GM12878 (cell line): ENCODE data around the gene PSENEN. TPM values are rescaled to one million over a fixed set of nuclear protein-coding genes. Genes with fewer than 3 reads are reported as not detected.

Source experiments
- ATAC-seq: fragments of 200-7000 bp; cut with Tn5 transposase; 3 replicates; pipeline ENCODE4 v1.9.1; 2020; ENCODE audit warnings: mild to moderate bottlenecking, moderate library complexity
- BruUV-seq: library from RNA; stranded (reverse); fragments of 400-500 nt; replicated peaks from 2 replicates; lab custom pipeline; 2021; lab: Mats Ljungman, UMichigan
- CTCF ChIA-PET: fragments of 300-600 bp; sonication (Branson Sonifier 250); formaldehyde crosslinking; extraction: SDS; loops from one replicate; lab custom pipeline; 2021; ENCODE audit warnings: inconsistent platforms; lab: Yijun Ruan, JAX
- POLR2A ChIA-PET: fragments of 350-600 bp; formaldehyde crosslinking; extraction: SDS; loops from one replicate; lab custom pipeline; 2021; ENCODE audit warnings: inconsistent platforms; lab: Charles Lee
- RAD21 ChIA-PET: fragments of 300-600 bp; sonication (Branson Sonifier 250); formaldehyde crosslinking; loops from one replicate; lab custom pipeline; 2023; ENCODE audit warnings: antibody characterized with exemption; ENCODE audit not compliant: unreplicated experiment; lab: Charles Lee
- SMC1A ChIA-PET: fragments of 300-600 bp; sonication (Branson Sonifier 250); formaldehyde crosslinking; loops from one replicate; lab custom pipeline; 2023; ENCODE audit not compliant: unreplicated experiment, uncharacterized antibody; lab: Charles Lee
- DNase-seq: peaks from one replicate; pipeline ENCODE4 v3.0.0-alpha.2; 2011; ENCODE audit warnings: low read depth, low spot score
- FAIRE-seq: peaks from 3 replicates; lab custom pipeline; 2011; peaks lifted over from hg19 to GRCh38; lab: Jason Lieb, UNC
- H2AFZ ChIP-seq: 2 replicates; pipeline ENCODE4 v1.6.0; 2011; ENCODE audit warnings: low read depth, low read length, control low read depth; ENCODE audit not compliant: control insufficient read depth
- H3K27ac ChIP-seq: 2 replicates; pipeline ENCODE4 v1.5.1; 2011; ENCODE audit warnings: control low read depth; ENCODE audit not compliant: control insufficient read depth, insufficient read depth
- H3K27me3 ChIP-seq, 2 experiments: replicated peaks in 1 of 2; 2 replicates each; pipeline versions ENCODE4 v1.6.0 to v1.6.1; 2011; ENCODE audit warnings: low read length in 1 of 2; ENCODE audit not compliant: control insufficient read depth in 2 of 2, insufficient read depth in 2 of 2
- H3K36me3 ChIP-seq, 2 experiments: 2 replicates each; pipeline ENCODE4 v1.5.1; 2011; ENCODE audit warnings: low read length in 1 of 2; ENCODE audit not compliant: control insufficient read depth in 2 of 2, insufficient read depth in 2 of 2
- H3K4me1 ChIP-seq: 2 replicates; pipeline ENCODE4 v1.6.1; 2011; ENCODE audit warnings: mild to moderate bottlenecking, low read length, moderate library complexity, mixed read lengths; ENCODE audit not compliant: control insufficient read depth, insufficient read depth
- H3K4me2 ChIP-seq: 2 replicates; pipeline ENCODE4 v1.6.0; 2011; ENCODE audit warnings: control low read depth; ENCODE audit not compliant: control insufficient read depth, insufficient read depth
- H3K4me3 ChIP-seq: fragments of 200-600 bp; sonication (generic); 2 replicates; pipeline ENCODE4 v1.5.1; 2016
- H3K79me2 ChIP-seq: 2 replicates; pipeline ENCODE4 v1.6.0; 2011; ENCODE audit warnings: low read length; ENCODE audit not compliant: control insufficient read depth, insufficient read depth
- H3K9ac ChIP-seq: 2 replicates; pipeline ENCODE4 v1.8.0; 2011; ENCODE audit warnings: low read length, control low read depth, mixed read lengths; ENCODE audit not compliant: control insufficient read depth, insufficient read depth
- H3K9me3 ChIP-seq: replicated peaks from 3 replicates; pipeline ENCODE4 v1.5.1; 2011; ENCODE audit warnings: mild to moderate bottlenecking, low read length; ENCODE audit not compliant: control insufficient read depth, insufficient read depth
- H4K20me1 ChIP-seq: 2 replicates; pipeline ENCODE4 v1.6.0; 2011; ENCODE audit not compliant: control insufficient read depth, insufficient read depth
- ATF7 ChIP-seq: fragments of 450-650 bp; IDR thresholded peaks from 2 replicates; pipeline ENCODE4 v1.6.1; 2016; ENCODE audit warnings: low read depth, mild to moderate bottlenecking
- CEBPZ ChIP-seq: fragments of 150-350 bp; IDR thresholded peaks from 2 replicates; pipeline ENCODE4 v1.6.1; 2016; ENCODE audit warnings: low read depth, low read length
- ETV6 ChIP-seq, 2 experiments: fragments of 450-650 bp in 1 of 2; IDR thresholded peaks in 1 of 2; conservative IDR thresholded peaks in 1 of 2; 2 replicates each; pipeline ENCODE4 v1.6.1; 2014; ENCODE audit warnings: antibody characterized with exemption in 1 of 2, borderline replicate concordance in 1 of 2, low read depth in 1 of 2, mild to moderate bottlenecking in 1 of 2, moderate library complexity in 1 of 2
- GABPA ChIP-seq: IDR thresholded peaks from 2 replicates; pipeline ENCODE4 v1.6.1; 2014; ENCODE audit warnings: antibody characterized with exemption, low read depth, mild to moderate bottlenecking, inconsistent platforms
- HDGF ChIP-seq: fragments of 450-650 bp; IDR thresholded peaks from 2 replicates; pipeline ENCODE4 v1.6.1; 2016; ENCODE audit warnings: antibody characterized with exemption
- JUNB ChIP-seq: IDR thresholded peaks from 2 replicates; pipeline ENCODE4 v1.6.1; 2016; ENCODE audit warnings: antibody characterized with exemption, mild to moderate bottlenecking
- MEF2A ChIP-seq: IDR thresholded peaks from 2 replicates; pipeline ENCODE4 v1.6.1; 2011; ENCODE audit warnings: low read depth, mild to moderate bottlenecking, low read length, moderate library complexity; ENCODE audit not compliant: insufficient read depth
- NKRF ChIP-seq: fragments of 450-650 bp; conservative IDR thresholded peaks from 2 replicates; pipeline ENCODE4 v1.6.1; 2017; ENCODE audit warnings: mild to moderate bottlenecking, moderate library complexity
- NR2F1 ChIP-seq: fragments of 450-650 bp; conservative IDR thresholded peaks from 2 replicates; pipeline ENCODE4 v1.6.1; 2017; ENCODE audit warnings: mild to moderate bottlenecking
- PAX8 ChIP-seq: fragments of 450-650 bp; IDR thresholded peaks from 2 replicates; pipeline ENCODE4 v1.6.1; 2017; ENCODE audit warnings: mild to moderate bottlenecking, moderate library complexity
- SIN3A ChIP-seq: IDR thresholded peaks from 2 replicates; pipeline ENCODE4 v1.6.1; 2012; ENCODE audit warnings: low read depth, low read length, improper control_type of control experiment
- TBL1XR1 ChIP-seq: IDR thresholded peaks from 2 replicates; pipeline ENCODE4 v1.6.1; 2012; ENCODE audit warnings: low read depth, low read length, improper control_type of control experiment
- ZBTB40 ChIP-seq: fragments of 450-650 bp; IDR thresholded peaks from 2 replicates; pipeline ENCODE4 v1.6.1; 2016; ENCODE audit warnings: mild to moderate bottlenecking, moderate library complexity, borderline replicate concordance
- WGBS: methylation state at CpG from one replicate; pipeline ENCODE4 v1.1.6; 2016; ENCODE audit warnings: low lambda C conversion rate; ENCODE audit not compliant: insufficient replicate concordance, insufficient coverage; ENCODE audit errors: missing lambda C conversion rate; 5-methylcytosine and 5-hydroxymethylcytosine counted together
- in situ Hi-C: fragments of 300-500 bp; cut with MboI; formaldehyde crosslinking; loops from 9 replicates; pipeline ENCODE4 v1.14.3; 2018; ENCODE audit warnings: mixed read lengths
- intact Hi-C: fragments of 100-400 bp; cut with micrococcal nuclease; formaldehyde crosslinking; loops from one replicate; pipeline ENCODE4 v1.14.2; 2022; ENCODE audit not compliant: unreplicated experiment
- polyA plus RNA-seq, 11 experiments: library from polyadenylated mRNA; depleted of rRNA in 4 of 11; unstranded in 6 of 11; stranded (reverse) in 5 of 11; fragments of >200 nt; fragmentation: Nextera tagmentation in 4 of 11; fragmentation: Illumina TruSeq in 1 of 11; extraction: Ambion mirVana in 4 of 11; extraction: Trizol in 1 of 11; gene quantifications; 1 replicate in 1 of 11; 2 replicates in 10 of 11; pipeline versions ENCODE4 v1.2.1 to v1.2.3, GENCODE V29; 2011 to 2016; ENCODE audit warnings: inconsistent platforms in 2 of 11, missing spikeins in 2 of 11, low read depth in 1 of 11
- total RNA-seq, 4 experiments: library from RNA; depleted of rRNA in 3 of 4; stranded (reverse); fragments of >200 nt in 3 of 4; fragmentation: Illumina TruSeq in 1 of 4; extraction: Trizol in 1 of 4; gene quantifications; 2 replicates each; pipeline versions ENCODE4 v1.2.1 to v1.2.3, GENCODE V29; 2013 to 2021

The PSENEN gene
- total and polyA plus RNA-seq, 10 of the 15 experiments (the other 5 are each of a cell fraction or from before 2014, with no cell fraction given), result 14.4 to 178 (median 43.5) TPM

GRCh38 chr19:35752746-35753350 is 7.4 kb downstream of the PSENEN start:
- DNase-seq (no peak), FAIRE-seq (no peak), ATAC-seq (no peak)
- WGBS, result 94% methylated on average over 20 of the region's 20 CpGs
- Histone ChIP-seq H3K4me3 (no peak overlapping the region), H3K36me3 (peaks cover 0 to 2% of the 10 kb centered on the region in 2 experiments; a peak in 2 of 4 replicates), H3K4me2 (no peak overlapping the region), H3K4me1 (peaks cover 11% of the 10 kb centered on the region), H3K9ac (no peak overlapping the region), H4K20me1 (no peaks in the 10 kb centered on the region), H3K9me3 (no peaks in the 10 kb centered on the region), H3K79me2 (peaks cover 3% of the 10 kb centered on the region), H2AFZ (no peak overlapping the region), H3K27ac (no peak overlapping the region), H3K27me3 (no peaks in the 10 kb centered on the region)
- ChIA-PET POLR2A (no interaction called here), SMC1A (no interaction called here), RAD21 (no interaction called here), CTCF (interaction anchor here (1.8 kb wide), 1 partner anchor 50 kb away, joined by 5 read pairs; no protein-coding TSS in a partner anchor)
- no TSS peak for BruUV-seq
- intact Hi-C loops, result no loop called here
- in situ Hi-C loops, result no loop called here
- TF ChIP-seq GABPA, result no peak
- no peak for TF ChIP-seq ZBTB40
- TF ChIP-seq SIN3A, result no peak
- no peak for TF ChIP-seq TBL1XR1
- TF ChIP-seq NR2F1, result no peak
- TF ChIP-seq CEBPZ, result no peak
- TF ChIP-seq MEF2A, result no peak
- TF ChIP-seq NKRF, result no peak
- TF ChIP-seq ETV6 (conservative IDR thresholded peaks at IDR 0.05 in 1 of 2, IDR thresholded peaks at IDR 0.05 in 1 of 2; ENCODE audit: borderline replicate concordance in 1 of 2, low read depth in 1 of 2), result no peak
- no peak for TF ChIP-seq HDGF
- TF ChIP-seq JUNB, result no peak
- no peak for TF ChIP-seq PAX8
- TF ChIP-seq ATF7, result no peak
